Embryonic facial prominence (tissue), 1 donor: Measurements from ENCODE around the gene EVX2.

Experiments used
- DNase-seq: peaks from one replicate; pipeline ENCODE4 v3.0.0-alpha.2; 2016; ENCODE audit errors: extremely low spot score

Gene EVX2

GRCh38 chr2:176107731-176108181, 24.0 kb upstream of the EVX2 start:
- no peak for DNase-seq

- no peak for DNase-seq
Observed at GRCh38 chr2:176106581-176107539, 23.1 kb upstream of the EVX2 start, which contains the start of gene HOXD11. HOXD11 (plus strand) TSS chr2:176107280; CDS start chr2:176107356, 76 bp downstream.

DNA sequence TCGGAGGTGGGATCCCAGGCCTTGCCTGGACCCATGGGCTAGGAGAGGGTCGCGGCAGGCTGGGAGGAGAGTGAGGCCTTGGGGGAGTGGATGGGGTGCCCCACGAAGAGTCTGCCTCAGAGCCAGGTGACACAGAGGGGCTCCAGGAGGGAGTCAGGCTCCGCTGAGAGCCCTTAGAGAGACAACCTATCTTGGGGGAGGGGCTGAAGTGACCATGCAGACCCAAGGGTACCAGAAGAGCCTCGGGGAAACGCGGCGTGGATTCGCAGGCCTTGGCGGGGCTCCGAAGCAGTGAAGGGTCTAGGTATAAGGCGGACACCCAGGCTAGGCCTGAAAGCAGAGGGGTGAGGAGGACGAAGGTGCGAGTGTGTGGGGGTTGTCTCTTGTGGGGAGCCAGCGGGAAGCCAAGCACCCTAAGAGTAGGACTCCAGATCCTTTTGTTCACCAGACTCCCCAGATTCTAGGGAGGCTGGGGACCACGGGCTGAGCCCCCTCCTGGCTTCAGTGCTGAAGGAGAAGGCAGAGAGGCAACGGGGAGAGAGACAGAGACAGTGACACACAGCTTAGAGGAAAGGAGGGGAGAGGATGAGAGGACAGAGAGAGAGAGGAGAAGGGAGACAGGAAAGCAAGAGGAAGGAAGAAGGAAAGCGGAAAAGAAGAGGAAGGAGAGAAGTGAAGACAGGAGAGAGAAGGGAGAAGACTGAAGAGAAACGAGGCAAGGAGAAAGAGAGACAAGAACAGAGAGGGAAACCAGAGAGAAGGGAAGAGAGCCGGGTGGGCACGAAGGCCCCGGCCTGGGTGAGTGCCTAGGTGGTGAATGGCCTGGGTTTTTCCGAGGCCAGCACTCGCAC, 22.2 kb upstream of the EVX2 start:
- no peak for DNase-seq

DNA sequence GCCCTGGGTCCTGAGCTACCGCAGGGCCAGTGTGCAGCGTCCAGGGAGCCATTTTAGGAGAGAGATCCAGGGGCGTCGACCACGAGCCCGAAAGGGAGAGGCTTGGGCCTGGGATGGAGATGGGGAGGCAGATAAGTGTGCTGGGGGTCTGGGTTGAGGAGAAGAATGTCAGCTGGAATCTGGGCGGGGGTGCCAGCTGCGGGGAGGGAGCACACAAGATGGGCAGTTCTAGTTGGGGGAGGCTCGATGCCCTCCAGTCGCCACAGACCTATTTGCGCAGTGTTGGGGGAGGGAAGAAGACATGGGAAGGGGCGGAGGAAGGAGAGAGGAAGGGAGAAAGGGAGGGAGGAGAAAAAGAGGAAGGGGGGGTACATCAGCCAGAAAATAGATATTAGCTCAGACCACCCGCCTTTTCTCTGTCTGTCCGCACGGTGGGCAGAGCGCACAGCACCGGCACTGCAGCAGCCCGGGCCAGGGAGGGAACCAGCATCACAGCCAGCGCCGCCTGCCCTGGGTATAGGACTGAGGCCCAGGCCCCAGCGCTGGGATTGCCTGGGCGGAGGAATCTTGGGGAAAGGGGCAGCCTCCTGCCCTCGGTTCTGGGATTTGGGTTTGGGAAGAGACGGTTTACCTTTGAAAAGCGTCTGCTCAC, 21.4 kb upstream of the EVX2 start:
- no peak for DNase-seq

- DNase-seq, result no peak
Observed at GRCh38 chr2:176104316-176105077, 20.7 kb upstream of the EVX2 start.

- no peak for DNase-seq
Observed at GRCh38 chr2:176103742-176104315, 20.1 kb upstream of the EVX2 start.

GRCh38 chr2:176103194-176103593, 19.4 kb upstream of the EVX2 start:
- no peak for DNase-seq

DNA sequence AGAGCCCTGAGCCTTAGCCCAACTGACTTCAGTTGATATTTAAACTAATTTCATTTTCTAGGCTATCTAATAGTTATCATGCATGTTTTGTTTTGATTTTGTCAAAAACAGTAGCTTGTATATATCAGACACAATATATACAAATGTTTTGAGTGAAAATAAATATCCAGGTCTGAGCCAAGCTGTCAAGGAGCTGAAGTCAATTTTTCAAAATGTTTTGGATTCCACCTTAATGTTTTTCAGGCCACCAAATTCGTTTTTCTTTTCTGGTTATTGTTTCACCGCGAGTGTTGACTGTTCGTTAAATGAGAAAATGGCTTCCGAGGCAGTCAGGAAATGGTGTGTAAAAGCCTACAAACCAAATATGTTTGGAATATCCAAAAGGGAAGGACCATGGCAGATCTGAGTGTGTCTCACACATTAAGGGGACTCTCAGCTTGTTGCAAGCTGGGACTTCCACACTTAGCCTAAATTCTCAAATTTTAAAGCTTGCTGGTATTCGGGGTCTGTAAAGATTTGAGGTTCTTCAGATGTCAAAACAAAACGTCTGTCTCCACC, 18.6 kb upstream of the EVX2 start:
- DNase-seq, result no peak

DNA sequence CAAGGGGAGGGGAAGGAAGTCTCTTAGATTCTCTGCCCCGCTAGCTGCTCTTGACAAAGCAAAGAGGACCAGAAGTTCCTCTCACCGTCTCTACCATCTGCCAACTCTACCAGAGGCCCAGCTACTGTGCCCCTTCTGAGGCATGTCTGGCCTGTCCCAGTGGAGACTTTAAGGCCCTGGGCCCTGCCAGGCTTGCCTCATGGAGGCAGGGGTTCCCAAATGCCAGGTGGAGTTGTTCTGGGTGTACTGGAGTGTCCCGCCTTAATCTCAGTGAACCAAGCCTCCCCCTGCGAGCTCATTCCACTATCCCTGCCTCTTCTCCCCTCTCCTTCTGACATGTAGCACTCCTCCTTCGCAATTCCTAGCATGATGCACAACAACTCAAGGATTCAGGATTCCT, 18.1 kb upstream of the EVX2 start:
- DNase-seq, result no peak

GRCh38 chr2:176101216-176101830, 17.6 kb upstream of the EVX2 start:
- DNase-seq, result no peak

- DNase-seq, result no peak
Observed at GRCh38 chr2:176100547-176101140, 16.9 kb upstream of the EVX2 start.

GRCh38 chr2:176099728-176100546, 16.2 kb upstream of the EVX2 start, which contains the start of gene HOXD12:
HOXD12 (plus strand) TSS chr2:176099795; CDS start chr2:176099802, 7 bp downstream.
- DNase-seq, result no peak

GRCh38 chr2:176099159-176099727, 15.5 kb upstream of the EVX2 start:
- DNase-seq, result no peak

DNA sequence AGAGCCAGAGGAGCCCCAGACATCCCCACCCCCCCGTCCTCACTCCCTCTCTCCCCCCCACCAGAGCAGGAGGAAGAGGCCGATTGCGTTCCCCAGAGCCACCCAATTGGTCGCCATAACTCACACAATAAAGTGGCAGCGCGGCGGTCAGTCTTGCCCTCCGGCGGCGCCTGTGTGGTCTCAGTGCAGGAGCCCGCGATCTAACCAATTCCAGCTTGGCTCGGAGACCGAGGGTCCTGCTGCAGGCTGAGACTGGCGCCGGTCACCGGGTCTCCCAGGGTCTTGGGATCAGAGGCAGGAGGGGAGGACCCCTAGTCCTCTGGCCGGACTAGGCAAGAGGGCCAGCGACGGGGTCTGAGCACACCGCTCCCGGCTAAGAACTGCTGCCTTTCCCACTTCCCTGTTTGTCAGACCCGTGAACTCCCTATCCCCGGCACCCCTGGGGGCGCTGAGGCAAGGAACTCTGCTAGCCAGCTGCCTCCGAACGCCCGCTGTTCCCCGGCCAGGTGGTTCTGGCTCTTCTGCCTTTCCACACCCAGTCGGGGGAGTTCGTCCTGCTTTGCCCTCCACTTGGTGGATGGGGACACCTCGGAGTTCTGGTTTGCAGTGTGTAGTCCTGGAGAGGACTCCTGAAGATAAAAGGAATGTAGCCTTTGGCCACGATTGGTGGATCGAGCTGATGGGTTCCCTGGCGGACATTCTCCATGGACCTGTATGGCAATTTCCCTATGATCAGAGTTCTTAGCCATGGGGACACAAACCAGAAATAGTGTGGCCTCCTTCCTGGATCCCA, 14.8 kb upstream of the EVX2 start:
- no peak for DNase-seq

- DNase-seq, result no peak
Observed at GRCh38 chr2:176097820-176098365, 14.1 kb upstream of the EVX2 start.

- no peak for DNase-seq
Observed at GRCh38 chr2:176096986-176097819, 13.4 kb upstream of the EVX2 start.
